ENCODE results near the gene CUL2.
A peak's percentile ranks its signal among the peaks of the same experiment; 100 is the strongest.
"Not testable (repeated sequence)": the region's sequence is repeated elsewhere in the genome, so short reads cannot be mapped to it uniquely, and the experiment has no call there.

Gene CUL2

GRCh38 chr10:35019041-35020024 lies 70.8 kb downstream of the CUL2 start:
- DNase-seq (ENCODE audit: low spot score): no peak

GRCh38 chr10:35017608-35018007 lies 72.5 kb downstream of the CUL2 start:
- DNase-seq (ENCODE audit: low spot score): no peak

- no peak for DNase-seq (ENCODE audit: low spot score)
Observed at GRCh38 chr10:35015843-35016408, 74.2 kb downstream of the CUL2 start.

- DNase-seq (ENCODE audit: low spot score): no peak
Observed at GRCh38 chr10:35012781-35013180, 77.4 kb downstream of the CUL2 start.

- no peak for DNase-seq (ENCODE audit: low spot score)
Observed at GRCh38 chr10:35011771-35012191, 78.4 kb downstream of the CUL2 start.

GRCh38 chr10:35007858-35008301 lies 82.3 kb downstream of the CUL2 start:
- DNase-seq (ENCODE audit: low spot score): no peak

- no peak for DNase-seq (ENCODE audit: low spot score)
Observed at GRCh38 chr10:35006836-35007235, 83.3 kb downstream of the CUL2 start.

GRCh38 chr10:35005868-35006267 lies 84.3 kb downstream of the CUL2 start:
- peak; percentile 86 for DNase-seq (ENCODE audit: low spot score)

- no peak for DNase-seq (ENCODE audit: low spot score)
Observed at GRCh38 chr10:35004651-35005050, 85.5 kb downstream of the CUL2 start.

- DNase-seq (ENCODE audit: low spot score): no peak
Observed at GRCh38 chr10:35003906-35004305, 86.2 kb downstream of the CUL2 start.

GRCh38 chr10:35000936-35001335 lies 89.2 kb downstream of the CUL2 start:
- no peak for DNase-seq (ENCODE audit: low spot score)

- DNase-seq (ENCODE audit: low spot score): no peak
Observed at GRCh38 chr10:34999532-34999931, 90.6 kb downstream of the CUL2 start.

- no peak for DNase-seq (ENCODE audit: low spot score)
Observed at GRCh38 chr10:34998940-34999339, 91.2 kb downstream of the CUL2 start.

GRCh38 chr10:34996843-34997242 lies 93.3 kb downstream of the CUL2 start:
- peak; percentile 60 for DNase-seq (ENCODE audit: low spot score)

- no peak for DNase-seq (ENCODE audit: low spot score)
Observed at GRCh38 chr10:34995925-34996324, 94.2 kb downstream of the CUL2 start.

GRCh38 chr10:34994565-34995142 lies 95.5 kb downstream of the CUL2 start:
- DNase-seq (ENCODE audit: low spot score): peak; percentile 55

GRCh38 chr10:34993782-34994181 lies 96.4 kb downstream of the CUL2 start:
- DNase-seq (ENCODE audit: low spot score): no peak

- DNase-seq (ENCODE audit: low spot score): not testable (repeated sequence)
Observed at GRCh38 chr10:34991117-34991516, 99.0 kb downstream of the CUL2 start.

- DNase-seq (ENCODE audit: low spot score): no peak
Observed at GRCh38 chr10:34988397-34989067, 101.6 kb downstream of the CUL2 start.

- DNase-seq (ENCODE audit: low spot score): peak; percentile 31
Observed at GRCh38 chr10:34985823-34986222, 104.3 kb downstream of the CUL2 start.

GRCh38 chr10:34985146-34985545 lies 105.0 kb downstream of the CUL2 start:
- no peak for DNase-seq (ENCODE audit: low spot score)

- no peak for DNase-seq (ENCODE audit: low spot score)
Observed at GRCh38 chr10:34981844-34982243, 108.3 kb downstream of the CUL2 start.

Data from AG20443 (cell line).